ENCODE results near the gene IL19.
"Not testable (repeated sequence)": the region's sequence is repeated elsewhere in the genome, so short reads cannot be mapped to it uniquely, and the experiment has no call there.

Gene IL19

DNA sequence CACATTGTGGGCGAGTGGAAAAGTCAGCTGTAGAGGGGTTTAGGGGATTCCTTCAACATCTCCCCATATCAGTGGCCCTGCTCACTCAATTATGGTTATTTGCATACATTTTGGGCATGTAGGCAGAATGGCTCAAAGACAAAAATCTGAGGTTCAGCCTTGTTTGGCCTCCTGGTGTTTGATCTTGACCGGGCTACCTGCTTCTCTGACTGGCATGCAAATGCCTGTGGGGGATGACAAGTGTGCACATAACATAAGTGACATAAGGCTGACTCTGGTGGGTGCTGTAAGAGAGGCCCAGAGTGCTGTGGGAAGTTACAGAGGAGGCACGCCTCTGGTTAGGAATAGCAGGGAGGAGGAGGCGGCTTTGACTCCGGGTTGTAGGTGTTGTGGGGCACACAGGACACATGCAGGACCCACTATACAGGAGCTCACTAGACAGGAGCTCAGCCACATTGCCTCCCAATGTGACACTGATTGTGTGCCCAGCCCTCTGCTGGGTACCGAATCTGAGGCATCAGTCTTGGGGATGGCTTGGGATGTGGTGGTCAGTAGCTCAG lies 29.4 kb upstream of the IL19 start:
- DNase-seq (ENCODE audit: low read depth, low spot score): no peak

DNA sequence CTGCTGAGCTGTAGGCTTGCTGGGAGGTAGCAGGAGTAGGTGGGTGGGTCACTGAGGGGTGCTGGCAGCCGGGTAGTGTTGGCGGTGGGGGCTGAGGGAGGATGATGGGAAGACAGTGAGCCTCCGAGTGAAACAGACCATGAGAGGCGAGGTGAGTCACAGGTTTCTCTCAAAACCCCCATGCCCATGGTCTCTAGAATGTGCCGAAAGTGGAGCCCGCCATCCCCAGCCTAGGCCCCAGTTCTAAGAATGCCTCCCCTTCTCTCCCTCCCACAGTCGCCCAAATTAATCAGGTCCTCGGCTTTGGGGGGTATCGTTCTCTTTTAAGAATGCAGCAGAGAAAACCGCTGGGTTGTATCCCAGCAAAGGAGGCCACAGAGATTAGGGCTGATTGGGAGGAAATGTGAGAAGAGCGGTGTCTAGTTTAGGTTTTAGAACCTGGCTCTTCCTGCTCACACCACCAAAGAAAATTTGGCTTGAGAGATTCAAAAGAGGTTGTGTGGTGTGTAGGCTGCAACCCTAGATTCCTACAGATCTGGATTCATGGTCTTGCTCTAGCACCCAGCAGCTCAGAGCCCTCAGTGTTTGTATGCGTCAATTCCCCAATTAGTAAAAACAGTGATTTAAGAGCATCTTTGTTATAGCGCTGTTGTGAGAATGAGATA lies 27.7 kb upstream of the IL19 start:
- no peak for DNase-seq (ENCODE audit: low read depth, low spot score)

- DNase-seq (ENCODE audit: low read depth, low spot score): no peak
Observed at GRCh38 chr1:206744683-206745082, 25.9 kb upstream of the IL19 start.

- no peak for DNase-seq (ENCODE audit: low read depth, low spot score)
Observed at GRCh38 chr1:206745301-206745700, 25.3 kb upstream of the IL19 start.

DNA sequence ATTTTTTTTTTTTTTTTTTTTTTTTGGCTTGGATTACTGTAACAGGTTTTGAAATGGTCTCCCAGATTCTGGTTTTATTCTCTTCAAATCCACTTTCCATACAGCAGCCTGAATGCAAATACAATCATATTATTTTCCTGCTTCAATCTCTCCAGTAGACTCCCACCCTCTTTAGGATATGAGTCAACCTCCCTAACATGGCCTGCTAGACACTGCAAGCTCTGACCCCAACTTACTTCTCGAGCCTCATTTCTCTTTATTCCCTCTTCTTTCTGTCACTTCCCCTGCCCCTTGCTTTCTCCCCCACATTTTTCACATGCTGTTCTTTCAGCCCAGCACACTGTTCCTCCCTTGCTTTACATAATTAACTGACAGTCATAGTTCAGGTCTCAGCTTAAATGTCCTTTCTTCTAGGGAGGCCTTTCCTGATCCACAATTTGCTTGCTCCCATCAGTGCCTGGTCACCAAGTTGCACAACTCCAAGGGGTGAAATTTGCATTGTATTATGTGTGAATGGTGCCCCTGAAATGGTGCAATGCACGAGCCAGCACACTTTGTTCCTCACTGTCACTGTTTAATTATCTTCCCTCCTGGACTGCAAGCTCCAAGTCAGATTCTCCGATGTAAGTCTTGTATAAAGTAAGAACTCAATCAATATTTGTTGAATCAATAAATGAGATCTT lies 22.1 kb upstream of the IL19 start:
- DNase-seq (ENCODE audit: low read depth, low spot score): no peak

DNA sequence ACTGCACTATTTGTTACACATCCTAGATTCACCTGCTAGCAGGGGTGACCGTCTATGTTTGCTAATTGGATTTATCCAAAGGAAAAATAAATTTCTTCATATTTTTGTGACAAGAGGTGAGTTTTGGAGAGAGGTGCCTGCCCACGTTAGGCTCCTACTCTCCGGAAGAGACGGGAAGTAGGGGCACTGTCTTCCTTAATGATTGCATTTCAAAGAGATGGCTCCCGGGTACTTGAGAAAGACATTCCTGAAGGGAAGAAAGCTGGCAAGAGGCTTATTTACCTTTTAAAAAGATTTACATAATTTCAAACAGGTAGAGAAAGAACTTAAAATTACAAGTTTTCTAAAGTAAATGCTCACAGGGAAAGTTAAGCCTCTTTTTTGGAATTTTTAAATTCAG lies 18.7 kb upstream of the IL19 start:
- DNase-seq (ENCODE audit: low read depth, low spot score): no peak

GRCh38 chr1:206752481-206752880 lies 18.1 kb upstream of the IL19 start:
- no peak for DNase-seq (ENCODE audit: low read depth, low spot score)

GRCh38 chr1:206753141-206753540 lies 17.4 kb upstream of the IL19 start:
- no peak for DNase-seq (ENCODE audit: low read depth, low spot score)

GRCh38 chr1:206754011-206754410 lies 16.6 kb upstream of the IL19 start:
- no peak for DNase-seq (ENCODE audit: low read depth, low spot score)

GRCh38 chr1:206757524-206758266 lies 12.9 kb upstream of the IL19 start:
- no peak for DNase-seq (ENCODE audit: low read depth, low spot score)

GRCh38 chr1:206760590-206760989 lies 10.0 kb upstream of the IL19 start:
- no peak for DNase-seq (ENCODE audit: low read depth, low spot score)

DNA sequence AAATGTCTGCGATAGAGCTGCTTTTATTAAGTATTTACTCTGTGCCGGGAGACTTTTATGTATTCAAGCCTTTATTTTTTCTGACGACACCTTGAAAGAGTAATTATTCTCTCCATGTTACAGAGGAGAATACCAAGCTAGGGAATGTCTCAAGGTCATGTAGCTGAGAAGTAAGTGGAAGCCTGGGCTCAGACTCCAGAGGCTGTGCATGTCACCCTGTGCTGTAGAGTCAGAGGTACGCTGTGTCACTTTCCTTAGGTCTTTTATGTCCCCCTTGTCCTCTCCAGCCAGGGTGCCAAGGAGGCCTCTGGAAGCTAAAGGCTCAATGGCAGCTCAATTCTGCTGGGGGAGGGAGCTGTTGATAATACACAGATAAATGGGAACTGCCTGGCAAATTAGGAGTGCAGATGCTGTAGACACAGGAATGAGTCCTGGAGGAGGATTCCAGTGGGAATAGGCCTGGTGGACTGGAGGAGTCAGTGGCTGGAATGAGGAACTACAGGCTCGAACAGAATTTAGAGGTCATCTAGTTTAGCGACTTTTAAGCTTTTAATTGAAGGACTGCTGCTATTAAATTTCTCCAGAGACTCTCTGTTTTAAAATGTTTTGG lies 9.3 kb upstream of the IL19 start:
- no peak for DNase-seq (ENCODE audit: low read depth, low spot score)

DNA sequence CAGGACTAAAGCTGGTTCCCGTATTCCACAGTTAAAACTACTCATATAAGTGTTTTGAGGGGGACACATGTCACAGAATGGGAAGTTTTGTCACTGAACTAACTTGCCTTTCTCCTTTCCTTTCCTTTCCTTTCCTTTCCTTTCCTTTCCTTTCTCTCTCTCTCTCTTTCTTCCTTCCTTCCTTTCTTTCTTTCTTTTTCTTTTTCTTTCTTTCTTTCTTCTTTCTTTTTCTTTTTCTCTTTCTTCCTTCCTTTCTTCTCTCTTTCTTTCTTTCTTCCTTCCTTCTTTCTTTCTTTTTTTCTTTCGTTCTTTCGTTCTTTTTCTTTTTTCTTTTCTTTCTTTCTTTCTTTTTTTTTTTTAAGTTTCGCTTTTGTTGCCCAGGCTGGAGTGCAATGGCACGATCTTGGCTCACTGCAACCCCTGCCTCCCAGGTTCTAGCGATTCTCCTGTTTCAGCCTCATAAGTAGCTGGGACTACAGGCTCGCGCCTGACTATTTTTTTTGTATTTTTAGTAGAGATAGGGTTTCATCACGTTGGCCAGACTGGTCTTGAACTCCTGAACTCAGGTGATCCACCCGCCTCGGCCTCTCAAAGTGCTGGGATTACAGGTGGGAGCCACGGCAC lies 7.7 kb upstream of the IL19 start:
- not testable (repeated sequence) for DNase-seq (ENCODE audit: low read depth, low spot score)

DNA sequence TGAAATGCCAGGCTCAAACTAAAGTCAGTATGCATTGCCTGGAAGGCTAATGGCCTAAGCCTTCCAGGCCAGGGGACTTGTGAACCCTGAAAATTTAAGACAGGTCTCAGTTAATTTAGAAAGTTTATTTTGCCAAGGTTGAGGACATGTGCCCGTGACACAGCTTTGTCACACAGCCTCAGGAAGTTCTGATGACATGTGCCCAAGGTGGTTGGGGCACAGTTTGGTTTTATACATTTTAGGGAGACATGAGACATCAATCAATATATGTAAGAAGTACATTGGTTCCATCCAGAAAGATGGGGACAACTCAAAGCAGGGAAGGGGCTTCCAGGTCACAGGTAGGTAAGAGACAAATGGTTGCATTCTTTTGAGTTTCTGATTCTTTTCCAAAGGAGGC lies 4.8 kb upstream of the IL19 start:
- not testable (repeated sequence) for DNase-seq (ENCODE audit: low read depth, low spot score)

GRCh38 chr1:206766251-206766856 lies 4.2 kb upstream of the IL19 start:
- no peak for DNase-seq (ENCODE audit: low read depth, low spot score)

DNA sequence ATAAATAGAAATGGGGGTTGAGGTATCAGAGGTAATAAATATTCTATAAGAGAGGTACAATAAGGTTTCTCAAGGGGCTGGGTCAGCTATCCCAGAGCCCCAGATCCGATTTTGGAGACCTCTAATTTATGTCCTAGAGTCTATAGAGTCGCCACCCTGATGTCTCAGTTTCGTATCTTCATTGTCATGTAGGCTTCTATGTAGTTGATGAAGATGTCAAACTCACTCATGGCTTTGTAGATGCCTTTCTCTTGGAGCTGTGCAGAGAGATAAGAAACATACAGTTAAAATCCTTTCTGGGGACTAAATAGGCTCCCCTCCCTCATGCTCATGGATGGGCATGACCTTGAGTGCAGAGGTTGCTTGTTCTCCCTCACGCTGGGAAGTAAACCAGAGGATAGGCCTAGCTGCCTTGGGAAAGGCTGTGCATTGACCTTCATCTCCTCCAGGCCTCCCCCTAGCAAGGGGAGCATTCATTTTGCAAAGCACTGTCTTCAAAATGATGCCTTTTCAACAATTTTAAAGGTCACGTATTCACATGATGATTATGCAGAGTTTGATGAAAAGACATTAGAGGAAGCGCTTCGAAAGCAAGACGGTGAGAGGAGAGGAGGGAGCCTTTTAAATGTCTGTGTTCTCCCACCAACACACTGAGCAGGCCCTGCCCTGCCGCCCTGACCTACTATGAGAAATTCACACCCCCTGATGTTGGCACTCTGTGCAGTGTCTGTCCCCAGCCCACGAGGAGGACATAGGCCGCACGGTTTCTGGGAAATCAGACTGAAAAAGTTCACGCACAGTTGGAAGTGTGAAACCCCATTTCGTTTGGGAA lies 1.9 kb upstream of the IL19 start:
- no peak for DNase-seq (ENCODE audit: low read depth, low spot score)

DNA sequence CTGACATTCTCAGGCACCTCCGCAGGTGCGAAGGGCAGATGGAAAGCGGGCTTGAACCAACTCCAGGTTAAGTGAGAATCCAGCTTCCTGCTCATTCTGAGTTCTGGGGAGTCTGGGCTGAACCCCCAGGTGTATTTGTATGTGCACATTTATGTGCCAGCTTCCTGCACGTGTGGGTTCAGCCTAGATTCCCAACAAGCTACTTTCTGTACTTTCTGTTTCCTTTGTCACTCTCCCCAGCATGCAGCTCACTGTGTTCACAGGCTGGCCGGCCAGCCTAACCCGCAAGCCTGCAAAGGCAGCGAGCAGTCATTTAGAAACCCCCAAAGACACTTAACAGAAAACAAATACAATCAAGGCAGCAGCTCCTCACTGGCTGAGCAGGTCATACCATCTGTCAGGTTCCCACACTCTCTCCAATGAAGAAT lies 1.3 kb upstream of the IL19 start:
- DNase-seq (ENCODE audit: low read depth, low spot score): no peak

GRCh38 chr1:206771338-206771692 lies 742 bp downstream of the IL19 start:
- DNase-seq (ENCODE audit: low read depth, low spot score): no peak

DNA sequence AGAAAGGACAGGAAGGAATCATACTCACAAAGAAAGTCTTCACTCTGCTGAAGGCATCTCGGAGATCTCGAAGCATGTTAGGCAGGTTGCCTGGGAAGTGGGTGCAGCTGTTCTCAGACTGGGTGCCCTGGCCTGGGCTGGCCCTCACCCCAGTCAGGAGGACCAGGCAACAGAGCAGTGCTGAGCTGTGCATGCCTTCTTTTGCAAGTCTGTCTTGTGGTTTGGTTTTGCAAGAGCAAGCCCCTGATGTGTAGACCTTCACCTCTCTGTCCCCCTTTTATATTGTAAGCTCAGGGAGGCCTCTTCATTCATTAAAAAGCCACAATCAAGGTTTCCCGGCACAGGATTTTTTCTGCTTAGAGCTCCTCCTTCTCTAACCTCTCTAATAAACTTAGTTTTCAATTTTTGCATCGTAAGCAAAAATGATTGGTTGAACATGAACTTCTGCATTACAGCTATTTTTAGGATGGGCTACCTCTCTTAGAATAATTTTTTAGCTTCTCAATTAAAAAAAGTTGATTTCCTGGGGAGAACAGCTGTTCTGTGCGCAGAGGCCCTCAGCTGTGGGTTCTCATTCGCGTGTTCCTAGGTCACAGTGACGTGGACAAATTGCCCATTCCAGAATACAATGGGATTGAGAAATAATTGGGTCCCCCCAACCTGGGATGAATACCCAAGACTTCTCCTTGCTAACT lies 1.8 kb downstream of the IL19 start, which contains the start of gene IL10:
Gene IL10, minus strand, starts transcription at position 252 of the 695 bp plus-strand sequence. Its CDS starts 59 bp downstream, at position 193.
- no peak for DNase-seq (ENCODE audit: low read depth, low spot score)

DNA sequence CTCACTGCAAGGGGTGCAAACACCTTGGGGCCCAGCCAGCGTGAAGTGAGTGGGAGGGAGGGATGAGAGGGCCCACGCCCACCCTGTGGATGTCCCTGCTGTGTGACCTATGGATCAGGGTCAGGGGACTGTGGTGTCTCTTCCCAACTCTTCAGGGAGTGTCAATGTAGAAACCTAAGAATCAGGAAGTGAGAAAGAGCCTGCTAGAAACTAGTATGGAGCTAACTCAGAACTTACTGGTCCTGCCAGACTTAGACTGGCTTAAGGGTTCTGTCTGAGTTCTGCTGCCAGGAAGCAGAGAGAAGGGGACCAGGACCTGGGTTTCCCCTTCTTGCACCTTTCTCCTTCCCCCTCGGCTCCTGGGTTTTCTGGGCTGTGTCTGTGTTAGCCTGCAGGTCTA lies 3.5 kb downstream of the IL19 start:
- no peak for DNase-seq (ENCODE audit: low read depth, low spot score)
